ENCODE results near the gene MOV10. TPM values are rescaled to one million over a fixed set of nuclear protein-coding genes. Genes with fewer than 3 reads are reported as not detected.

MOV10 gene
- total and polyA plus RNA-seq, 9 of the 15 experiments (the other 6 are each of a cell fraction or from before 2014, with no cell fraction given): 16.7 to 105 (median 49.5) TPM

DNA sequence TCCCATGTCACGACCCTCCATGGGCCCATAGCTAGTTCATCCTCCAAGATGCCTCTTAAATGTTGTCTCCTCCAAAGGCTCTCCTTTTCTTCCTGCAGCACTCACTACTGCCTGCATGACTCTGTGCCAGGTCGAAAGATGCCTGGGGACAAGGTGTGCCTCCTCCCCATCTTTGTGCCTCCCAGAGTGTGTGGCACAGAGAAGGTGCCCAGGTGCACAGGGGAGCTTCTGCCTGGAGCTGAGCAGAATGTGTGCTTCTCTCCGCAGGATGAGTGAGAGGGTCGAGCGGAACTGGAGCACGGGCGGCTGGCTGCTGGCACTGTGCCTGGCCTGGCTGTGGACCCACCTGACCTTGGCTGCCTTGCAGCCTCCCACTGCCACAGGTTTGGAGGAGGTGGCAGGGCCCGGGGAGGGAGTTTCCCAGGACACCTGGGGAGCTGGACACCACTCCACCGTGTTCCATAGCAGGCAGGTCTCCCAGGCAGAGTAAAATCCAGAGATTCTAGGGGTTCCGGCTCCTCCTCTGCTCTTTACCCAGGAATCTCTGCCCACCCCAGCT, 47.6 kb downstream of the MOV10 start (continued):
- TF ChIP-seq, protein P1, sequence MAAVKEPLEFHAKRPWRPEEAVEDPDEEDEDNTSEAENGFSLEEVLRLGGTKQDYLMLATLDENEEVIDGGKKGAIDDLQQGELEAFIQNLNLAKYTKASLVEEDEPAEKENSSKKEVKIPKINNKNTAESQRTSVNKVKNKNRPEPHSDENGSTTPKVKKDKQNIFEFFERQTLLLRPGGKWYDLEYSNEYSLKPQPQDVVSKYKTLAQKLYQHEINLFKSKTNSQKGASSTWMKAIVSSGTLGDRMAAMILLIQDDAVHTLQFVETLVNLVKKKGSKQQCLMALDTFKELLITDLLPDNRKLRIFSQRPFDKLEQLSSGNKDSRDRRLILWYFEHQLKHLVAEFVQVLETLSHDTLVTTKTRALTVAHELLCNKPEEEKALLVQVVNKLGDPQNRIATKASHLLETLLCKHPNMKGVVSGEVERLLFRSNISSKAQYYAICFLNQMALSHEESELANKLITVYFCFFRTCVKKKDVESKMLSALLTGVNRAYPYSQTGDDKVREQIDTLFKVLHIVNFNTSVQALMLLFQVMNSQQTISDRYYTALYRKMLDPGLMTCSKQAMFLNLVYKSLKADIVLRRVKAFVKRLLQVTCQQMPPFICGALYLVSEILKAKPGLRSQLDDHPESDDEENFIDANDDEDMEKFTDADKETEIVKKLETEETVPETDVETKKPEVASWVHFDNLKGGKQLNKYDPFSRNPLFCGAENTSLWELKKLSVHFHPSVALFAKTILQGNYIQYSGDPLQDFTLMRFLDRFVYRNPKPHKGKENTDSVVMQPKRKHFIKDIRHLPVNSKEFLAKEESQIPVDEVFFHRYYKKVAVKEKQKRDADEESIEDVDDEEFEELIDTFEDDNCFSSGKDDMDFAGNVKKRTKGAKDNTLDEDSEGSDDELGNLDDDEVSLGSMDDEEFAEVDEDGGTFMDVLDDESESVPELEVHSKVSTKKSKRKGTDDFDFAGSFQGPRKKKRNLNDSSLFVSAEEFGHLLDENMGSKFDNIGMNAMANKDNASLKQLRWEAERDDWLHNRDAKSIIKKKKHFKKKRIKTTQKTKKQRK (IDR thresholded peaks at IDR 0.05; ENCODE audit: borderline replicate concordance, low read depth, low read length): no peak
- TF ChIP-seq, protein P2, sequence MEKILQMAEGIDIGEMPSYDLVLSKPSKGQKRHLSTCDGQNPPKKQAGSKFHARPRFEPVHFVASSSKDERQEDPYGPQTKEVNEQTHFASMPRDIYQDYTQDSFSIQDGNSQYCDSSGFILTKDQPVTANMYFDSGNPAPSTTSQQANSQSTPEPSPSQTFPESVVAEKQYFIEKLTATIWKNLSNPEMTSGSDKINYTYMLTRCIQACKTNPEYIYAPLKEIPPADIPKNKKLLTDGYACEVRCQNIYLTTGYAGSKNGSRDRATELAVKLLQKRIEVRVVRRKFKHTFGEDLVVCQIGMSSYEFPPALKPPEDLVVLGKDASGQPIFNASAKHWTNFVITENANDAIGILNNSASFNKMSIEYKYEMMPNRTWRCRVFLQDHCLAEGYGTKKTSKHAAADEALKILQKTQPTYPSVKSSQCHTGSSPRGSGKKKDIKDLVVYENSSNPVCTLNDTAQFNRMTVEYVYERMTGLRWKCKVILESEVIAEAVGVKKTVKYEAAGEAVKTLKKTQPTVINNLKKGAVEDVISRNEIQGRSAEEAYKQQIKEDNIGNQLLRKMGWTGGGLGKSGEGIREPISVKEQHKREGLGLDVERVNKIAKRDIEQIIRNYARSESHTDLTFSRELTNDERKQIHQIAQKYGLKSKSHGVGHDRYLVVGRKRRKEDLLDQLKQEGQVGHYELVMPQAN (IDR thresholded peaks at IDR 0.05; ENCODE audit: borderline replicate concordance): no peak
- TF ChIP-seq SMAD4 (CRISPR knock-in tag; conservative IDR thresholded peaks at IDR 0.05) (no peak), HNRNPL (IDR thresholded peaks at IDR 0.05; ENCODE audit: low read depth, low read length) (no peak), ESRRA (IDR thresholded peaks at IDR 0.05; ENCODE audit: borderline replicate concordance, low read depth) (no peak), PYGO2 (tag; IDR thresholded peaks at IDR 0.05) (no peak)
